NT2/D1 (cell line): Measurements from ENCODE around the gene DOC2B.
A peak's percentile ranks its signal among the peaks of the same experiment; 100 is the strongest.
"Not testable (repeated sequence)": the region's sequence is repeated elsewhere in the genome, so short reads cannot be mapped to it uniquely, and the experiment has no call there.

Experiments
- DNase-seq: peaks from one replicate; pipeline ENCODE4 v3.0.0-alpha.2; 2011; ENCODE audit warnings: low read depth, low spot score
- H3K27me3 ChIP-seq: 2 replicates; pipeline ENCODE4 v1.6.0; 2011; ENCODE audit warnings: mild to moderate bottlenecking; ENCODE audit not compliant: insufficient read length, insufficient read depth
- H3K36me3 ChIP-seq: 2 replicates; pipeline ENCODE4 v1.6.1; 2011; ENCODE audit warnings: mild to moderate bottlenecking, low read length, mixed read lengths; ENCODE audit not compliant: insufficient read depth, insufficient read length
- H3K4me1 ChIP-seq: 2 replicates; pipeline ENCODE4 v1.5.1; 2011; ENCODE audit not compliant: insufficient read depth, insufficient read length
- H3K4me3 ChIP-seq: 2 replicates; pipeline ENCODE4 v1.5.1; 2011; ENCODE audit warnings: low read depth; ENCODE audit not compliant: insufficient read length
- H3K9ac ChIP-seq: 2 replicates; pipeline ENCODE4 v1.6.0; 2011; ENCODE audit warnings: low read depth; ENCODE audit not compliant: insufficient read length
- H3K9me3 ChIP-seq: 2 replicates; pipeline ENCODE4 v1.5.1; 2011; ENCODE audit warnings: mild to moderate bottlenecking, low read length; ENCODE audit not compliant: insufficient read depth
- SUZ12 ChIP-seq: IDR thresholded peaks from 2 replicates; pipeline ENCODE4 v1.6.1; 2011; ENCODE audit not compliant: insufficient read length, insufficient read depth; ENCODE audit errors: extremely low read depth
- YY1 ChIP-seq: IDR thresholded peaks from 2 replicates; pipeline ENCODE4 v1.6.1; 2011; ENCODE audit not compliant: insufficient read length, insufficient read depth
- ZNF274 ChIP-seq: IDR thresholded peaks from 2 replicates; pipeline ENCODE4 v1.6.1; 2011; ENCODE audit warnings: mild to moderate bottlenecking, low read depth, low read length

The DOC2B gene

GRCh38 chr17:173166-173911 lies 8.1 kb downstream of the DOC2B start:
- Histone ChIP-seq H3K36me3 (no peaks in the 10 kb centered on the region), H3K9me3 (no peaks in the 10 kb centered on the region), H3K4me1 (peaks cover 2% of the 10 kb centered on the region), H3K4me3 (no peak overlapping the region), H3K9ac (no peak overlapping the region), H3K27me3 (peaks cover 14% of the 10 kb centered on the region)
- DNase-seq, result no peak
- no peak for TF ChIP-seq ZNF274
- TF ChIP-seq SUZ12, result no peak

GRCh38 chr17:172401-172800 lies 9.0 kb downstream of the DOC2B start:
- H3K9me3 ChIP-seq, result no peaks in the 10 kb centered on the region
- DNase-seq, result no peak
- H3K27me3 ChIP-seq, result peaks cover 5% of the 10 kb centered on the region
- H3K4me1 ChIP-seq, result peaks cover 2% of the 10 kb centered on the region
- no peak overlapping the region for H3K9ac ChIP-seq
- no peak for TF ChIP-seq ZNF274
- TF ChIP-seq YY1, result no peak
- TF ChIP-seq SUZ12, result no peak
- no peak overlapping the region for H3K4me3 ChIP-seq
- H3K36me3 ChIP-seq, result no peaks in the 10 kb centered on the region

- TF ChIP-seq YY1 (no peak), SUZ12 (no peak), ZNF274 (no peak)
- DNase-seq, result no peak
- H3K9ac ChIP-seq, result no peak overlapping the region
- H3K9me3 ChIP-seq, result no peaks in the 10 kb centered on the region
- H3K4me1 ChIP-seq, result peaks cover 2% of the 10 kb centered on the region
- no peaks in the 10 kb centered on the region for H3K36me3 ChIP-seq
- H3K4me3 ChIP-seq, result no peak overlapping the region
- H3K27me3 ChIP-seq, result no peaks in the 10 kb centered on the region
These were observed 9.6 kb downstream of the DOC2B start for GRCh38 chr17:171871-172270.

- H3K9me3 ChIP-seq, result no peaks in the 10 kb centered on the region
- H3K4me1 ChIP-seq, result peaks cover 2% of the 10 kb centered on the region
- H3K27me3 ChIP-seq, result no peaks in the 10 kb centered on the region
- no peaks in the 10 kb centered on the region for H3K36me3 ChIP-seq
- no peak overlapping the region for H3K9ac ChIP-seq
- DNase-seq, result no peak
- no peak overlapping the region for H3K4me3 ChIP-seq
- TF ChIP-seq ZNF274 (no peak), SUZ12 (no peak), YY1 (no peak)
These were observed 11.2 kb downstream of the DOC2B start for GRCh38 chr17:170130-170670.

DNA sequence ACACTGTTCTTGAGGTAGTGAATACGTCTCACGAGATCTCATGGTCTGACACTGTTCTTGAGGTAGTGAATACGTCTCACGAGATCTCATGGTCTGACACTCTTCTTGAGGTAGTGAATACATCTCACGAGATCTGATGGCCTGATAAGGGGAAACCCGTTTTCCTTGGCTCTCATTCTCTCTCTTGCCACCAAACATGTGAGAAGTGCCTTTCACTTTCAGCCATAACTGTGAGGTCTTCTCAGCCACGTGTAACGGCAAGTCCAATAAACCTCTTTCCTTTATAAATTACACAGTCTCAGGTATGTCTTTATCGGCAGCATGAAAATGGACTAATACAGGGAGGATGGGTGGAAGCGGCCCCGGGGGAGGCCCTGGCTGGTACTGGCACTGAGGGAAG lies 12.8 kb downstream of the DOC2B start:
- H3K9me3 ChIP-seq, H3K27me3 ChIP-seq, H3K36me3 ChIP-seq, H3K4me3 ChIP-seq, H3K4me1 ChIP-seq, DNase-seq, H3K9ac ChIP-seq: not testable (repeated sequence)

- no peaks in the 10 kb centered on the region for H3K4me1 ChIP-seq
- DNase-seq, result no peak
- no peaks in the 10 kb centered on the region for H3K36me3 ChIP-seq
- H3K27me3 ChIP-seq, result no peaks in the 10 kb centered on the region
- H3K9ac ChIP-seq, result no peak overlapping the region
- TF ChIP-seq SUZ12 (no peak), YY1 (no peak), ZNF274 (no peak)
- H3K4me3 ChIP-seq, result no peak overlapping the region
- H3K9me3 ChIP-seq, result no peaks in the 10 kb centered on the region
These were observed 15.5 kb downstream of the DOC2B start for GRCh38 chr17:165939-166338.

- no peaks in the 10 kb centered on the region for H3K9me3 ChIP-seq
- TF ChIP-seq SUZ12 (no peak), ZNF274 (no peak), YY1 (no peak)
- H3K27me3 ChIP-seq, result no peaks in the 10 kb centered on the region
- H3K9ac ChIP-seq, result no peak overlapping the region
- H3K36me3 ChIP-seq, result no peaks in the 10 kb centered on the region
- H3K4me1 ChIP-seq, result no peaks in the 10 kb centered on the region
- peak; percentile 20 for DNase-seq
- no peak overlapping the region for H3K4me3 ChIP-seq
These were observed 16.9 kb downstream of the DOC2B start for GRCh38 chr17:164303-165235.
